Thoracic aorta (tissue), 2 donors: ENCODE data around the gene MRPL27. TPM values are rescaled to one million over a fixed set of nuclear protein-coding genes. Genes with fewer than 3 reads are reported as not detected.

Experiments
- ATAC-seq: fragments of 150-250 bp; one replicate; pipeline ENCODE4 v1.8.0; 2017; ENCODE audit warnings: low read depth; ENCODE audit not compliant: insufficient number of reproducible peaks, low FRiP score
- DNase-seq: peaks from one replicate; pipeline ENCODE4 v3.0.0-alpha.2; 2020; ENCODE audit warnings: low spot score
- H3K27ac ChIP-seq, 2 donors: fragments of 200-600 bp; sonication (generic); 1 replicate in 1 of 2; 2 replicates in 1 of 2; pipeline ENCODE4 v1.5.1; 2016; ENCODE audit warnings: mild to moderate bottlenecking in 2 of 2, moderate library complexity in 2 of 2
- H3K27me3 ChIP-seq: fragments of 200-600 bp; sonication (generic); replicated peaks from 2 replicates; pipeline ENCODE4 v1.6.0; 2016; ENCODE audit warnings: mild to moderate bottlenecking; ENCODE audit not compliant: insufficient read depth
- H3K36me3 ChIP-seq: fragments of 200-600 bp; sonication (generic); one replicate; pipeline ENCODE4 v1.5.1; 2016
- H3K4me1 ChIP-seq, 2 donors: fragments of 200-600 bp; sonication (generic); 1 replicate in 1 of 2; 2 replicates in 1 of 2; pipeline versions ENCODE4 v1.5.1 to v1.6.0; 2016; ENCODE audit warnings: low read depth in 2 of 2, mild to moderate bottlenecking in 1 of 2; ENCODE audit not compliant: control insufficient read depth in 1 of 2
- H3K4me3 ChIP-seq: fragments of 200-600 bp; sonication (generic); 2 replicates; pipeline ENCODE4 v1.5.1; 2016; ENCODE audit warnings: mild to moderate bottlenecking
- H3K9me3 ChIP-seq: fragments of 200-600 bp; sonication (generic); 2 replicates; pipeline ENCODE4 v1.5.1; 2016
- total RNA-seq, 2 donors: library from RNA; depleted of rRNA; stranded (reverse); fragments of >200 nt; gene quantifications; one replicate each; pipeline versions ENCODE4 v1.1.0 to v1.2.3, GENCODE V29; 2016
- TF ChIP-seq, protein P1 (sequence below): fragments of 200-600 bp; sonication (generic); IDR thresholded peaks from one replicate; pipeline ENCODE4 v1.5.1; 2019; ENCODE audit warnings: antibody characterized with exemption

MRPL27 gene
- total RNA-seq, 2 donors from 2014 or later, result 17.1 to 42.9 TPM

DNA sequence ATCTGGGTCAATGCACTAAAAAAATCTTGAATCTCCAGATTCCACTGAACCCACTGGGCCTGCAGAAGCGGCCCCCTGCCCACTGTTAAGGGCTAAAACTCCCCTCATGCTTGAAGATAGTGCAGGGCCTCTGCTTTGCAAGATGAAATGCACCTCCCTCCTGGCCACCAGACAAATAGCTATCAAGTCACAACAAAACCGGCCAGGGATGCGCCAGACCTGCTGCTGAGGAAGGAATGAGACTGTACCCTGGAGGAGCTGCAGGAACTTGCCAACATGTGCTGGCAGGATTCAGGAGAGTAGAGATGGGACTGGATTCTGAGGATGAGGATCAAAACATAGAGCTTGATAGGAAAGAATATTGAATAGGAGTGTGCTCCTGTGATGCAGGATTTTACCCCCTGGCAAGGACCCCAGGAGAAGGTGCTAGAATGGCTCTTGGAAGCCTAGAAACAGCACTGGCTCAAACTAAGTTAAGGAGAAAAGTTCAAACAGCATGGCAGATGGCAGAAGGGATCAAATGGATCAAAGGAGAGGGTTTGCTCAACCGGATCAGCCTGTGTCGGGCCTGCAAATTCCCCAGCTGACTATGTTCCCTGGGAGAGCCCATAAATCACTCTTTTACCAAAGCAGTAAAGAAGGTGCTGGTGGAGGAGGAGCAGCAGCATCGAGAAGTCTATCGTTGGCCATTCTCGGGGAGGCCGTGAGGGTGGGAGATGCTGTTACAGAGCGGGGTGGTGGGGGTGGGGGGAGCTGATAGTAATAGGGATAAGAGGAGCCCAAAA, 54.3 kb downstream of the MRPL27 start:
- Histone ChIP-seq H3K4me3 (no peak overlapping the region), H3K36me3 (no peaks in the 10 kb centered on the region), H3K4me1 (no peaks in the 10 kb centered on the region), H3K27ac (no peak overlapping the region), H3K27me3 (no peaks in the 10 kb centered on the region), H3K9me3 (no peaks in the 10 kb centered on the region)
- no peak for ATAC-seq
- TF ChIP-seq, protein P1, sequence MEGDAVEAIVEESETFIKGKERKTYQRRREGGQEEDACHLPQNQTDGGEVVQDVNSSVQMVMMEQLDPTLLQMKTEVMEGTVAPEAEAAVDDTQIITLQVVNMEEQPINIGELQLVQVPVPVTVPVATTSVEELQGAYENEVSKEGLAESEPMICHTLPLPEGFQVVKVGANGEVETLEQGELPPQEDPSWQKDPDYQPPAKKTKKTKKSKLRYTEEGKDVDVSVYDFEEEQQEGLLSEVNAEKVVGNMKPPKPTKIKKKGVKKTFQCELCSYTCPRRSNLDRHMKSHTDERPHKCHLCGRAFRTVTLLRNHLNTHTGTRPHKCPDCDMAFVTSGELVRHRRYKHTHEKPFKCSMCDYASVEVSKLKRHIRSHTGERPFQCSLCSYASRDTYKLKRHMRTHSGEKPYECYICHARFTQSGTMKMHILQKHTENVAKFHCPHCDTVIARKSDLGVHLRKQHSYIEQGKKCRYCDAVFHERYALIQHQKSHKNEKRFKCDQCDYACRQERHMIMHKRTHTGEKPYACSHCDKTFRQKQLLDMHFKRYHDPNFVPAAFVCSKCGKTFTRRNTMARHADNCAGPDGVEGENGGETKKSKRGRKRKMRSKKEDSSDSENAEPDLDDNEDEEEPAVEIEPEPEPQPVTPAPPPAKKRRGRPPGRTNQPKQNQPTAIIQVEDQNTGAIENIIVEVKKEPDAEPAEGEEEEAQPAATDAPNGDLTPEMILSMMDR, result no peak
- DNase-seq, result no peak

Other genes with a start within 250 kb of the MRPL27 start
- 10 to 100 TPM in 1 of 2 donors, 1 to 10 TPM in 1; 9.7 to 11.5 TPM for gene SAMD14, start 243.0 kb downstream of the MRPL27 start, total RNA-seq
- gene PPP1R9B, start 222.5 kb downstream of the MRPL27 start, total RNA-seq, result 10 to 100 TPM; 53.3 to 67.1 TPM
- 100 to 1,000 TPM in 1 of 2 donors, 10 to 100 TPM in 1; 95.5 to 158 TPM for gene SGCA, start 207.2 kb downstream of the MRPL27 start, total RNA-seq
- 100 to 1,000 TPM; 261 to 270 TPM for gene COL1A1, start 171.6 kb downstream of the MRPL27 start, total RNA-seq
- 1 to 10 TPM in 1 of 2 donors, under 1 TPM in 1; 0.28 to 1.4 TPM for gene TMEM92, start 98.7 kb downstream of the MRPL27 start, total RNA-seq
- gene XYLT2, start 27.1 kb downstream of the MRPL27 start, total RNA-seq, result 10 to 100 TPM; 17.6 to 26.4 TPM
- 1 to 10 TPM in 1 of 2 donors, not detected in 1; 3.9 TPM for gene EME1, start within 50 bp of the MRPL27 start, total RNA-seq
- gene LRRC59, start 24.3 kb upstream of the MRPL27 start, total RNA-seq, result 10 to 100 TPM; 55.6 to 96.4 TPM
- 10 to 100 TPM; 11.1 to 41.6 TPM for gene ACSF2, start 53.0 kb upstream of the MRPL27 start, total RNA-seq
- gene CHAD, start 95.7 kb upstream of the MRPL27 start, total RNA-seq, result not detected
- 10 to 100 TPM; 21.4 to 35.3 TPM for gene RSAD1, start 105.7 kb upstream of the MRPL27 start, total RNA-seq
- gene MYCBPAP, start 135.3 kb upstream of the MRPL27 start, total RNA-seq, result under 1 TPM; 0.56 to 0.68 TPM
- 1 to 10 TPM in 1 of 2 donors, not detected in 1; 1.4 TPM for gene EPN3, start 159.6 kb upstream of the MRPL27 start, total RNA-seq
- 100 to 1,000 TPM in 1 of 2 donors, 10 to 100 TPM in 1; 82.8 to 118 TPM for gene SPATA20, start 174.0 kb upstream of the MRPL27 start, total RNA-seq
- gene CACNA1G, start 187.5 kb upstream of the MRPL27 start, total RNA-seq, result 1 to 10 TPM in 1 of 2 donors, under 1 TPM in 1; 0.27 to 2.3 TPM